Duodenal mucosa (tissue), 2 donors: ENCODE measurements around the gene FN3K.
"Not testable (repeated sequence)": the region's sequence is repeated elsewhere in the genome, so short reads cannot be mapped to it uniquely, and the experiment has no call there.

Source experiments
- H3K27ac ChIP-seq: one replicate; pipeline ENCODE4 v1.7.0; 2013; ENCODE audit warnings: low read depth, low read length
- H3K27me3 ChIP-seq, 2 donors: one replicate each; pipeline ENCODE4 v1.7.0; 2013; ENCODE audit warnings: low read length in 2 of 2, control low read depth in 1 of 2; ENCODE audit not compliant: insufficient read depth in 2 of 2, control insufficient read depth in 1 of 2
- H3K36me3 ChIP-seq, 2 donors: one replicate each; pipeline ENCODE4 v1.7.0; 2013; ENCODE audit warnings: low read length in 2 of 2, control low read depth in 1 of 2; ENCODE audit not compliant: insufficient read depth in 2 of 2, control insufficient read depth in 1 of 2
- H3K4me1 ChIP-seq, 2 donors: one replicate each; pipeline ENCODE4 v1.7.0; 2013; ENCODE audit warnings: low read length in 2 of 2, control low read depth in 1 of 2; ENCODE audit not compliant: insufficient read depth in 2 of 2, control insufficient read depth in 1 of 2
- H3K4me3 ChIP-seq, 2 donors: one replicate each; pipeline ENCODE4 v1.7.0; 2013; ENCODE audit warnings: low read length in 2 of 2, low read depth in 1 of 2
- H3K9ac ChIP-seq, 2 donors: one replicate each; pipeline ENCODE4 v1.7.0; 2013; ENCODE audit warnings: low read length in 2 of 2, low read depth in 1 of 2
- H3K9me3 ChIP-seq, 2 donors: one replicate each; pipeline ENCODE4 v1.7.0; 2013; ENCODE audit warnings: low read length in 2 of 2, control low read depth in 1 of 2; ENCODE audit not compliant: control insufficient read depth in 1 of 2

FN3K gene

GRCh38 chr17:82783498-82783897 lies 48.1 kb downstream of the FN3K start:
- H3K36me3 ChIP-seq: peaks cover 3 to 22% of the 10 kb centered on the region in 2 donors
- no peaks in the 10 kb centered on the region for H3K27me3 ChIP-seq
- no peak overlapping the region for H3K27ac ChIP-seq
- no peak overlapping the region for H3K4me3 ChIP-seq
- no peak overlapping the region for H3K9ac ChIP-seq
- no peaks in the 10 kb centered on the region for H3K9me3 ChIP-seq
- peaks cover 0 to 9% of the 10 kb centered on the region in 2 donors for H3K4me1 ChIP-seq

GRCh38 chr17:82785581-82785980 lies 50.2 kb downstream of the FN3K start:
- not testable (repeated sequence) for H3K9ac ChIP-seq, H3K27ac ChIP-seq, H3K4me1 ChIP-seq, H3K9me3 ChIP-seq, H3K4me3 ChIP-seq, H3K27me3 ChIP-seq
- H3K36me3 ChIP-seq: peaks cover 3 to 24% of the 10 kb centered on the region in 2 donors

- peaks cover 0 to 9% of the 10 kb centered on the region in 2 donors for H3K4me1 ChIP-seq
- H3K4me3 ChIP-seq: no peak overlapping the region
- peaks cover 3 to 26% of the 10 kb centered on the region in 2 donors for H3K36me3 ChIP-seq
- no peaks in the 10 kb centered on the region for H3K9me3 ChIP-seq
- no peak overlapping the region for H3K9ac ChIP-seq
- H3K27ac ChIP-seq: no peak overlapping the region
- H3K27me3 ChIP-seq: no peaks in the 10 kb centered on the region
Observed at GRCh38 chr17:82786427-82786826, 51.0 kb downstream of the FN3K start.

GRCh38 chr17:82787081-82787848 lies 51.9 kb downstream of the FN3K start:
- Histone ChIP-seq H3K9ac (no peak overlapping the region), H3K27ac (no peak overlapping the region), H3K36me3 (peaks cover 3 to 26% of the 10 kb centered on the region in 2 donors), H3K27me3 (no peaks in the 10 kb centered on the region), H3K4me1 (peaks cover 0 to 4% of the 10 kb centered on the region in 2 donors), H3K4me3 (no peak overlapping the region), H3K9me3 (no peaks in the 10 kb centered on the region)

GRCh38 chr17:82788206-82789001 lies 53.0 kb downstream of the FN3K start:
- H3K36me3 ChIP-seq: peaks cover 1 to 17% of the 10 kb centered on the region in 2 donors

GRCh38 chr17:82789051-82789592 lies 53.7 kb downstream of the FN3K start:
- H3K4me3 ChIP-seq: no peak overlapping the region
- H3K9ac ChIP-seq: no peak overlapping the region
- no peaks in the 10 kb centered on the region for H3K27me3 ChIP-seq
- H3K9me3 ChIP-seq: no peaks in the 10 kb centered on the region
- no peak overlapping the region for H3K27ac ChIP-seq
- peaks cover 0 to 11% of the 10 kb centered on the region in 2 donors for H3K36me3 ChIP-seq
- peaks cover 0 to 4% of the 10 kb centered on the region in 2 donors for H3K4me1 ChIP-seq

More at GRCh38 chr17:82788206-82789001, 53.0 kb downstream of the FN3K start:
- Histone ChIP-seq H3K27ac (no peak overlapping the region), H3K9me3 (no peaks in the 10 kb centered on the region), H3K27me3 (no peaks in the 10 kb centered on the region), H3K9ac (no peak overlapping the region), H3K4me3 (no peak overlapping the region), H3K4me1 (peaks cover 0 to 4% of the 10 kb centered on the region in 2 donors)

- Histone ChIP-seq H3K4me1 (peaks cover 0 to 4% of the 10 kb centered on the region in 2 donors), H3K27ac (no peak overlapping the region), H3K9me3 (no peaks in the 10 kb centered on the region), H3K36me3 (peaks cover 0 to 4% of the 10 kb centered on the region in 2 donors), H3K4me3 (no peak overlapping the region), H3K9ac (no peak overlapping the region), H3K27me3 (no peaks in the 10 kb centered on the region)
Observed at GRCh38 chr17:82789806-82790205, 54.4 kb downstream of the FN3K start.

GRCh38 chr17:82790391-82790790 lies 55.0 kb downstream of the FN3K start:
- Histone ChIP-seq H3K9ac (no peak overlapping the region), H3K9me3 (no peaks in the 10 kb centered on the region), H3K4me3 (no peak overlapping the region), H3K36me3 (peaks cover 0 to 6% of the 10 kb centered on the region in 2 donors), H3K27ac (no peak overlapping the region), H3K27me3 (no peaks in the 10 kb centered on the region), H3K4me1 (peaks cover 0 to 4% of the 10 kb centered on the region in 2 donors)

- Histone ChIP-seq H3K36me3 (peaks cover 0 to 8% of the 10 kb centered on the region in 2 donors), H3K4me1 (peaks cover 0 to 4% of the 10 kb centered on the region in 2 donors)
Observed at GRCh38 chr17:82791532-82791931, 56.1 kb downstream of the FN3K start.

More at GRCh38 chr17:82791532-82791931, 56.1 kb downstream of the FN3K start:
- Histone ChIP-seq H3K4me3 (no peak overlapping the region), H3K27me3 (no peaks in the 10 kb centered on the region), H3K9ac (no peak overlapping the region), H3K27ac (no peak overlapping the region), H3K9me3 (no peaks in the 10 kb centered on the region)
